GM19463 (cell line): ENCODE results near the gene RBM12.

Experiments used
- ATAC-seq: cut with Tn5 transposase; IDR thresholded peaks from one replicate; pipeline ENCODE4 v1.9.1; 2021; ENCODE audit warnings: mild to moderate bottlenecking, moderate library complexity; ENCODE audit not compliant: unreplicated experiment

RBM12 gene

DNA sequence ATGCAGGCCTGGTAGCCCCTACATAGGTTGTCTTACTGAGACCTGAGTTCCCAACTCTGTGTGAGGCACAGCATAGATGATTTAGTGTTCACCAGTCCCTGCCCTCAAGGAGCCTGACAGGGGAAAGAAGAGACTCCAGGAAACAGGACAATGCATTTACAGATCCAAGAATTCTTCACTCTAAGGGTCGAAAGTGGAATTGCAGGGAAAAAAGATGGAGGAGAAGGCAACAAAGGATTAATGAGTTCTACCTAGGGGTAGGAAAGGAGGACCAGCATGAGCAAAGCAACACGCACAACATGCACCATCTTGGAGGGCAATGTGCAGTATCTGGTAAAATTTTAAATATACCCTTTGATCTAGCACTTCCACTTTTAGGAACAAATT is 43.1 kb downstream of the RBM12 start:
- no peak for ATAC-seq

DNA sequence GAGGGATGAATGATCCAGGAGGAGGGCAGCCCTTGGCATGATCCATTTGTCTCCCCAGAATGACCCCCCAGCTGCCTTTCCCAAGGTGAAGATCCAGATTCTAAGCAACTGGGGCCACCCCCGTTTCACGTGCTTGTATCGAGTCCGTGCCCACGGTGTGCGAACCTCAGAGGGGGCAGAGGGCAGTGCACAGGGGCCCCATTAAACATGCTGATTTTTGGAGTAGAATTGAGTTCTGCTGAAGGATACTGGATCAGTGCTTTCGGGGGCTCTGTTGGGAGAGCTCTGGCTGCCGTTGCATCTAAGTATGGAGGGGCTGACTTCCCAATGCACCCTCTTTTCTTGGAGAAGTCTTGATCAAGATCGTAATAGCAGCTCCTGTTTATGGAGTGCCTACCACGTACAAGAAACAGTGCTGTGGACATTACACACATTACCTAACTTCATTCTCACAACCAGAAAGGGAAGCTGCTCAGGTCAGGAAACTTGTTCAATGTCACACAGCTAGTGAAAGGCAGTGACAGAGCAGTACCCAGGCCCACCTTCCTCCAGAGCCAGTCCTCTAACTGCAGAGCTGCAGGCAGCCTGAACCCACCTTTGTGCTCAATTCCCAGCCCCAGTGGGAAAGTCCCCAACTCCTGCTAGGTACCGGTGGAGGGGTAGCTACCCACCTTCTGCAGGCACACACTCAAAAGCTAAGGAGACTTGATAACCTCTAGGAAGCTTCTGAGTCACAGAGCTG is 43.7 kb downstream of the RBM12 start:
- no peak for ATAC-seq

GRCh38 chr20:35619196-35620095 is 45.3 kb downstream of the RBM12 start:
- ATAC-seq, result peak; percentile 39

- no peak for ATAC-seq
These were observed 46.2 kb downstream of the RBM12 start for GRCh38 chr20:35618263-35619131.

DNA sequence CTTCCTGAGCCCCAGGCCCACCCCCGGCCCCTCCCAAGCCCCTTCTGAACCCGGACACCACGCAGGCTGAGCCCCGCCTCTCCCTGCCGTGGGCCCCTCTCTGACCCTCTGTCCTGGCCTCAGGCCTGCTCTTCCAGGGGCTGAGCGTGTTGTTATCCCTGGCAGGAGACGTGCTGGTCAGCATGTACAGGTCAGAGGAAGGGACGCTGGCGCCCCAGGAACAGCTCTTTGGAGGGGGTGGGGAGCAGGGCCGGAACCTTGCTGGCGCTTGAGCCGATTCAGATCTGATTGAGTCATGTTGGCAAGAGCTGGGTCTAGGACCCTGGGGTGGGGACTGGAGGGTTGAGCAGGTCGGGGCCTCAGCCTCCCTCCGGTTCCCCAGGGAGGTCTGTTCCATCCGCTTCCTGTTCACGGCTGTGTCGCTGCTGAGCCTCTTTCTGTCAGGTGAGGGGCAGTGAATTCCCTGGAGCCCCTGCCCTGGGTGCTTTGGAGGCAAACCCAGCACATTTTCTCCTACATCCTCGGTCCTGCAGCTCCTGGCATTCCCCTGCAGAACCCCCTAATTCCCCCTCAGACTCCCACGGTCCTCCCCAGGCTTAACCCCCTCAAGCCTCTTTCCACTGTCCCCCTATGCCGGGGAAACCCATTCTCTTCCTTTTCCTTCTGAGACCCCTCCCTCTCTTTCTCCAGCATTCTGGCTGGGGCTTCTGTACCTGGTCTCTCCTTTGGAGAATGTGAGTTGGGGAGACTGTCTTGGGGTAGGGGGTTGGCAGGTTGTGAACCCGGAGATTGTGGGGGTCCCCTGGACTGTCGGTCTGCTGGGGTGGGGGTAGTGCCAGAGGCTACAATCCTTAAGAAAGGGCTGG is 47.1 kb downstream of the RBM12 start:
- ATAC-seq, result no peak

DNA sequence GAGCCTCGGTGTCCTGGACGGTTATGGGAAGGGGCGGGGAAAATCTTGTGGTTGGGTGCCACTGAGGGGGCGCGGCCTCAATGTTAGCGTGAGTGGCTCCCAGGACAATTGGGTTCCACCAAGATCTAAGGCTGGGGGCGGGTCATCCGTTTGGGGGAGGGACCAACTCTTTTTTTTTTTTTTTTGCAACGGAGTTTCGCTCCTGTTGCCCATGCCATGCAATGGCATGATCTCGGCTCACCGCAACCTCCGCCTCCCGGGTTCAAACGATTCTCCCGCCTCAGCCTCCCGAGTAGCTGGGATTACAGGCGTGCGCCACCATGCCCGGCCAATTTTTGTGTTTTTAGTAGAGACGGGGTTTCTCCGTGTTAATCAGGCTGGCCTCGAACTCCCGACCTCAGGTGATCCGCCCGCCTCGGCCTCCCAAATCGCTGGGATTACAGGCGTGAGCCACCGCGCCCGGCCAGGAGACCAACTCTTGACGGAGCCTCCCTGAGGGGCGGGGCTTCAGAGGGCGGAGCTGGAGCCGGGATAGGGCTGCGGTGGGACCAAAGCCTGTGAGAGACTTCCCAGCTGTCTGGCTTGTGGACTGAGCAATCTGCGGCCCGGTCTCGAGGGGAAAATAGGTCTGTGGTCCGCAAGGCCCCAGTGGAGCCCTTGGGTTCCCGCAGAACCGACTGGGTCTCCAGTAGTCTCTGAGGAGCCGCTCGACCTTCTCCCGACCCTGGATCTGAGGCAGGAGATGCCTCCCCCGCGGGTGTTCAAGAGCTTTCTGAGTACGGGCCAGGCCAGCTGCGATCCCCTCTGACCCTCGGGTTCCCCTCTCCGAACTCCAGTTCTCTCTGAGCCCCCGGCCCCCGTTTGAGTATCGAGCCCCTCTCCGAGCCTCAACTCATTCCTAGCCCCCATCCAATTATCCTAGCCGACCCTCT is 48.0 kb downstream of the RBM12 start:
- ATAC-seq, result no peak

GRCh38 chr20:35615667-35616464 is 48.8 kb downstream of the RBM12 start, which contains the start of gene SPAG4:
Gene SPAG4 (plus strand): TSS chr20:35615829. CDS start chr20:35616004, 175 bp downstream.
- ATAC-seq, result peak; percentile 66

GRCh38 chr20:35611482-35611881 is 53.2 kb downstream of the RBM12 start:
- no peak for ATAC-seq

DNA sequence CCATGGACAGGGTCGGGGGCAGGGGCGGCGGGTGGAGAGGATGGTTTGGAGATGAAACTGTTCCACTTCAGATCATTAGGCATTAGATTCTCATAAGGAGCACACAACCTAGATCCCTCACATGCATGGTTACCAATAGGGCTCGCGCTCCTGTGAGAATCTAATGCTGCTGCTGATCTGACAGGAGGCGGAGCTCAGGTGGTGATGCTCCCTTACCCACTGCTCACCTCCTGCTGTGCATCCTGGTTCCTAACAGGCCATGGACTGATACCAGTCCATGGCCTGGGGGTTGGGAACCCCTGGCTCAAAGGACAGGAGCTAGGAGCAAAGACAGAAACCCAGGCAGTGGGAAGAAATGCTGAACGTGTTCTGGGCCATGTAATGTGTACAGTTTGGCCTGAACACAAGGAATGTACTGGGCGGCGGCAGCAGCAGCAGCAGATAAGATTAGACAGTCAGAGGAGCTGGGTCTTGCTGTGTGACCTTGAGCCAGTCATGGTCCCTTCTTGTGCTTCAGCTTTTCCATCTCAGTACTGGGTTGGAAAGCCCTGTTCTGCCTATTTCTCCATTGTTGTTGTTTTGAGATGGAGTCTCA is 53.8 kb downstream of the RBM12 start:
- no peak for ATAC-seq

GRCh38 chr20:35607003-35607735 is 57.5 kb downstream of the RBM12 start:
- no peak for ATAC-seq

DNA sequence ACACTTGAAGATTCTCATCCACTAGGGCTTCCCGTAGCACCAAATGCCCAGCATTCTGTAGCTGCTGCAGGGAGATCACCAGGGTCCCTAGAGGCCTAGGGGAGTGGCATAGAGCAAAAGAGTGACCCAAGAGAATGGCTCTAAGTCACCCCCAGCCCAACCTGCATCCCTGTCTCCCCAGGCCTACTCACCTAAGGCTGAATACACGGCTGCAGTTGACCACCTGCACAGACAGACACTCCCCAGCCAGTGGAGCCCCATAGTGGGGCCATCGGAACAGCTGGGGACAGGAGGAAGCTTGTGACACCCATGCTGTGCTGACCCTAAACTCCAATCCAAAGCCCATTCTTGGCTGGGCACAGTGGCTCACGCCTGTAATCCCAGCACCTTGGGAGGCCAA is 58.6 kb downstream of the RBM12 start:
- no peak for ATAC-seq

DNA sequence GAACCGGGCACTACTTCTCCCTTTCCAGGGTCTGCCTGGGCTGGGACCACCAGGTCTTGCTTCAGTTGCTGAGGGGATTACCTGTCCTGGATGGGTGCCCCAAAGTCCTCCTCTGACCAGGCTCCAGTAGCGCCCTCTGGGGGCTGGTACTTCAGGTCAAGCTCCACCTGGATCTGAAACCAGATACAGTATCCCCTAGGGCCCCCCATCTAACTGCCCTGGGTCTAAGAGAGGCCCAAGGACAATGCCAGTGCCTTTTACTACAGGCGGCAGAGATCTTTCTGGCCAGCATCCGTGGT is 60.3 kb downstream of the RBM12 start:
- no peak for ATAC-seq

DNA sequence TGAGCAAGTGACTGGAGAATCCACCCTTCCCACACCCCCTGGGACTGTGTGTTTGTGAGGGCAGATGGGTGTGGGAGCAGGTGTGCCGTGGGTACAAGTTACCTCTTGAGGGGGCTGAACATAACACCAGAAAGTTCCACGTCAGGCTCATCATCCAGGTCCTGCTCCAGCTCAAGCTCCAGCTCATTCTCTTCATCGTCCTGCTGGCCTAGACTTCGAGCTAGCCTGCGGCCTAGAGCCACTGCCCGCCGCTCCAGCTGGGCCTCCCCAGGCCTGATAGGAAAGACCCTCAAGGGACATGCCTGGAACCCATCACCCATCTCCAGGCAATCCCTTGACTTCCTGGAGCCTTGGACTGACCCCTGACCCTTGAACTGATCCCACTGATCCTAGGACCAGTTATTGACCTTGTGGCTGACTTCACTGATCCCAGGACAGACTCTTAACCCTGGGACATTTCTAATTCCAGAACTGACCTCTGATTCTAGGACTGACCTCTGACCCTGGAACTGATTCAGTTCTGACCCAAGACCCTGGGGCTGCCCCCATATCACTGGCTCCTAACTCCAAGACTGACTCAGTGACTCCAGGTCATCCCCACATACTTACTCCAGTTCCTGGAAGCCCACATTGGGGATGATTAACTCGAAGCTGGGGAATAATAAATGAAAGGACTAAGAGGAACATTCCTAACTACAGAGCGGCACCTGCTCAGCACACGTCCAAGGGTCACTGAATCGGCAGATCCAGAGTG is 60.8 kb downstream of the RBM12 start:
- no peak for ATAC-seq

GRCh38 chr20:35602851-35603495 is 61.7 kb downstream of the RBM12 start:
- no peak for ATAC-seq

GRCh38 chr20:35601990-35602389 is 62.7 kb downstream of the RBM12 start:
- ATAC-seq, result no peak
